ENCODE data around the gene JOSD2. TPM values are rescaled to one million over a fixed set of nuclear protein-coding genes. Genes with fewer than 3 reads are reported as not detected.

JOSD2 gene
- total and polyA plus RNA-seq, 9 of the 15 experiments (the other 6 are each of a cell fraction or from before 2014, with no cell fraction given): 0.06 to 14.4 (median 3.1) TPM

DNA sequence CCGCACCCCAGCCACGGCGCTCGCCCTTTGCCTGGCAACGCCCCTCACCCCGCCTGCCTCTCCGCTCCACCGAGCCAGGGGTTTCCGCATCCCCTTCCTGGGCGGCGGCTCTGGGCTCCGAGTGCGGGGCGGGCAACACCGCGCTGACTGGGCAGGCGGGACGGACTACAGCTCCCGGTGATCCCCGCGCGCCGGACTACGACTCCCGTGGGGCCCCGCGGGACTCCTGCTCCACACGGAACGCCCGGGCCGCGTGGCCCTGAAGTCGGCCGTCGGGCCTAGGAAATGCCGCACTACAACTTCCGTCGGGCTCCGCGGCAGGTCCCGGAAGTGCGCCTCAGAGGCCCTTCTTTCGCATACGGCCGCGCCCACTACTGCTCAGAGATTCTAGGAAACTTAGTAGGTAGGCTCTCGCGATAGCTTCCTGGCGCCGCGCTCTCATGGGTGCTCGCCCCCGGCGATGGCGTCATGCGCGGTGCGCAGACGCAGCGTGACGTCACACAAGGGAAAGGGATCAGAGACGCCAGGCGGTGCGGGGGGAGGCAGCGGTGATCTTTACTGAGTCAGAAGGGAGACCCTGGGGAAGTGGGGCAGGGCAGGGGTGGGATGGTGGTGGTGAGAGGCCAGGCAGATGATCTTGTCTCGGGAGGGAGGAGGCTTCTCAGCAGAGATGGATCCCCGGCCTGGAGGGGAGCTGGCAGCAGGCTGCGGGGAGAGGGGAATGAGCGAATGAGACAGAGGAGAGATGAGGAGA lies at the start of gene JOSD2 (continued):
- TF ChIP-seq, protein P1, sequence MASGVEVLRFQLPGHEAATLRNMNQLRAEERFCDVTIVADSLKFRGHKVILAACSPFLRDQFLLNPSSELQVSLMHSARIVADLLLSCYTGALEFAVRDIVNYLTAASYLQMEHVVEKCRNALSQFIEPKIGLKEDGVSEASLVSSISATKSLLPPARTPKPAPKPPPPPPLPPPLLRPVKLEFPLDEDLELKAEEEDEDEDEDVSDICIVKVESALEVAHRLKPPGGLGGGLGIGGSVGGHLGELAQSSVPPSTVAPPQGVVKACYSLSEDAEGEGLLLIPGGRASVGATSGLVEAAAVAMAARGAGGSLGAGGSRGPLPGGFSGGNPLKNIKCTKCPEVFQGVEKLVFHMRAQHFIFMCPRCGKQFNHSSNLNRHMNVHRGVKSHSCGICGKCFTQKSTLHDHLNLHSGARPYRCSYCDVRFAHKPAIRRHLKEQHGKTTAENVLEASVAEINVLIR (CRISPR knock-in tag; IDR thresholded peaks at IDR 0.05): peak; percentile 99
- TF ChIP-seq ZNF696 (CRISPR knock-in tag; conservative IDR thresholded peaks at IDR 0.05): no peak
- TF ChIP-seq RBBP5 (IDR thresholded peaks at IDR 0.05; ENCODE audit: borderline replicate concordance, insufficient read depth, low read length, poor library complexity, severe bottlenecking): no peak
- TF ChIP-seq TAF15 (IDR thresholded peaks at IDR 0.05; ENCODE audit: low read depth, low read length): no peak
- TF ChIP-seq FOSL1 (tag; conservative IDR thresholded peaks at IDR 0.05): peak; percentile 78
- TF ChIP-seq ELF4 (CRISPR knock-in tag; IDR thresholded peaks at IDR 0.05): 0 out of 2 replicates have a peak, but pooled peaks have one; percentile 69
- no peak for TF ChIP-seq PTTG1 (tag; IDR thresholded peaks at IDR 0.05; ENCODE audit: low read depth)
- TF ChIP-seq BCOR (IDR thresholded peaks at IDR 0.05): peak; percentile 72
- TF ChIP-seq EP400 (IDR thresholded peaks at IDR 0.05): peak; percentile 75
- TF ChIP-seq RBM14 (IDR thresholded peaks at IDR 0.05; ENCODE audit: borderline replicate concordance, insufficient read depth, low read depth, low read length): no peak
- no peak for TF ChIP-seq ZSCAN32 (CRISPR knock-in tag; IDR thresholded peaks at IDR 0.05)
- peak; percentile 74 for TF ChIP-seq STAT5A (IDR thresholded peaks at IDR 0.05; ENCODE audit: borderline replicate concordance, low read length)
- TF ChIP-seq RBM34 (IDR thresholded peaks at IDR 0.05; ENCODE audit: borderline replicate concordance, insufficient read depth, low read length): no peak
- peak; percentile 28; the same call in 1 of the 2 replicates for TF ChIP-seq XRCC5 (IDR thresholded peaks at IDR 0.05; ENCODE audit: low read depth, low read length)
- TF ChIP-seq NEUROD1 (IDR thresholded peaks at IDR 0.05; ENCODE audit: borderline replicate concordance, low read depth, low read length, partially characterized antibody): peak; percentile 62
- TF ChIP-seq, protein P2, sequence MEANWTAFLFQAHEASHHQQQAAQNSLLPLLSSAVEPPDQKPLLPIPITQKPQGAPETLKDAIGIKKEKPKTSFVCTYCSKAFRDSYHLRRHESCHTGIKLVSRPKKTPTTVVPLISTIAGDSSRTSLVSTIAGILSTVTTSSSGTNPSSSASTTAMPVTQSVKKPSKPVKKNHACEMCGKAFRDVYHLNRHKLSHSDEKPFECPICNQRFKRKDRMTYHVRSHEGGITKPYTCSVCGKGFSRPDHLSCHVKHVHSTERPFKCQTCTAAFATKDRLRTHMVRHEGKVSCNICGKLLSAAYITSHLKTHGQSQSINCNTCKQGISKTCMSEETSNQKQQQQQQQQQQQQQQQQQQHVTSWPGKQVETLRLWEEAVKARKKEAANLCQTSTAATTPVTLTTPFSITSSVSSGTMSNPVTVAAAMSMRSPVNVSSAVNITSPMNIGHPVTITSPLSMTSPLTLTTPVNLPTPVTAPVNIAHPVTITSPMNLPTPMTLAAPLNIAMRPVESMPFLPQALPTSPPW (CRISPR knock-in tag; IDR thresholded peaks at IDR 0.05): peak; percentile 96
- TF ChIP-seq KDM4B (IDR thresholded peaks at IDR 0.05; ENCODE audit: borderline replicate concordance in 2 of 2, low read depth in 1 of 2): peak in 1 of 2 experiments; percentile 61; a peak in 1 of 4 replicates
- no peak for TF ChIP-seq PML (IDR thresholded peaks at IDR 0.05; ENCODE audit: low read length)
- no peak for TF ChIP-seq HDAC6 (IDR thresholded peaks at IDR 0.05; ENCODE audit: low read depth, low read length)
